ENCODE data around the gene ACSL5. TPM values are rescaled to one million over a fixed set of nuclear protein-coding genes. Genes with fewer than 3 reads are reported as not detected.

ACSL5 gene
- total RNA-seq (2022; extraction: Qiagen RNA extraction) = 0.27 to 0.71 TPM (median 0.30 TPM) in 5 replicates

GRCh38 chr10:112373912-112374338 is at the start of gene ACSL5:
Gene ACSL5, plus strand, starts transcription at chr10:112374116. Its CDS starts 20,831 bp downstream, at chr10:112394947.

GRCh38 chr10:112446855-112447619 is 73.1 kb downstream of the ACSL5 start, which contains the start of the genes VTI1A and ZDHHC6:
Gene VTI1A, plus strand, starts transcription at chr10:112447215. Its CDS starts 159 bp downstream, at chr10:112447374.
Gene ZDHHC6, minus strand, starts transcription at chr10:112446914. Its CDS starts 1,478 bp downstream, at chr10:112445436.

Other genes starting within 250 kb of the ACSL5 start
- gene GPAM, start 190.4 kb upstream of the ACSL5 start, total RNA-seq (2022; extraction: Qiagen RNA extraction) = 5.6 to 7.8 TPM (median 7.7 TPM) in 5 replicates
- gene TECTB, start 90.7 kb upstream of the ACSL5 start, total RNA-seq (2022; extraction: Qiagen RNA extraction) = not detected in 5 replicates
- 27.5 to 32.2 TPM (median 31.4 TPM) in 5 replicates for gene ZDHHC6, start 72.8 kb downstream of the ACSL5 start, total RNA-seq (2022; extraction: Qiagen RNA extraction)
- gene VTI1A, start 73.1 kb downstream of the ACSL5 start, total RNA-seq (2022; extraction: Qiagen RNA extraction) = 13.3 to 16.0 TPM (median 14.7 TPM) in 5 replicates

All from A549 treated with dexamethasone at 1 μM for 4 hours (cell line).